ENCODE measurements around the gene PPA1. TPM values are rescaled to one million over a fixed set of nuclear protein-coding genes. Genes with fewer than 3 reads are reported as not detected.

PPA1 gene
- polyA plus RNA-seq, 1 donor from 2014 or later, result 402 TPM

DNA sequence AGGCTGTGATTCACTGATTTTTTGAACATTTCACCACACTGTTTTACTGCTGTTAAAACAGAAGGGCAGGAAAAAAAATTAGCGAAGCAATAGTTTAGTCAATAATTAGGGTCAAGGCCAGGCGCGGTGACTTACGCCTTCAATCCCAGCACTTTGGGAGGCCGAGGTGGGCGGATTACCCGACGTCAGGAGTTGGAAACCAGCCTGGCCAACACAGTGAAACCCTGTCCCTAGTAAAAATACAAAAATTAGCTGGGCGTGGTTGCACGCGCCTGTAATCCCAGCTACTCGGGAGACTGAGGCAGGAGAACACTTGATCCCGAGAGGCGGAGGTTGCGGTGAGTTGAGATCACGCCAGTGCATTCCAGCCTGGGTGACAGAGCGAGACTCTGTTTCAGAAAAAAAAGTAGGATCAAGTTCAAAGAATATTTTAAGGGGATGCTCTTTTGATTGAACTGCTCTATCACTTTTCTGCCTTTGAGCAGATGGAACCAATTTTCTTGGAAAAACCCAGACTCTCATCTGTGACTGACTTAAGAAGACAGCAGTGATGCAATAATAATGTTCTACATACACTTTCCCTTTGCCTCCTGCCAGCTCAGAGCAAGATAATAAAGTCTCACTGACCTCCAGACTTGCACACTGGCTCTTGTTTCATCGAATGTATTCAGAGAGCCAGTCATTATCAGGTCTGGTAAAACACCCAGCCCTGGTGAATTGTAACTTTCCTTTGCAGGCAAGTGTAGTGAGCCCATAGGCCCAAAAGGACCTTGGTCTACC lies 1.6 kb upstream of the PPA1 start:
- Histone ChIP-seq H3F3A (ENCODE audit: insufficient read depth, low read length, poor library complexity, severe bottlenecking) (no peaks in the 10 kb centered on the region), H3K36me3 (ENCODE audit: insufficient read depth, low read length) (no peaks in the 10 kb centered on the region), H3K4me3 (ENCODE audit: low read length) (no peak overlapping the region), H3K27ac (ENCODE audit: low read length) (no peak overlapping the region), H4K20me1 (ENCODE audit: insufficient read depth) (no peaks in the 10 kb centered on the region), H3K9ac (ENCODE audit: low read length) (no peak overlapping the region), H3K27me3 (ENCODE audit: insufficient read depth, low read depth, low read length) (no peaks in the 10 kb centered on the region), H3K4me2 (ENCODE audit: low read length) (no peak overlapping the region), H3K79me2 (replicated peaks; ENCODE audit: insufficient read depth, low read length) (peaks cover 25% of the 10 kb centered on the region), H3K9me3 (ENCODE audit: low read length) (no peaks in the 10 kb centered on the region), H3K9me2 (ENCODE audit: insufficient read depth, low read length) (no peaks in the 10 kb centered on the region), H2AFZ (ENCODE audit: low read depth, low read length) (no peak overlapping the region)
- no peak for TF ChIP-seq EZH2 (IDR thresholded peaks at IDR 0.05; ENCODE audit: borderline replicate concordance, insufficient read depth, low read length, poor library complexity, severe bottlenecking)
- TF ChIP-seq TAF1 (IDR thresholded peaks at IDR 0.05; ENCODE audit: low read depth), result no peak
- TF ChIP-seq REST (IDR thresholded peaks at IDR 0.05; ENCODE audit: borderline replicate concordance), result no peak
- TF ChIP-seq EP300 (conservative IDR thresholded peaks at IDR 0.05; ENCODE audit: poor library complexity, severe bottlenecking), result no peak
- TF ChIP-seq POLR2AphosphoS5 (IDR thresholded peaks at IDR 0.05), result no peak
- no peak for TF ChIP-seq SMC3 (conservative IDR thresholded peaks at IDR 0.05; ENCODE audit: poor library complexity)
- no peak for TF ChIP-seq MXI1 (conservative IDR thresholded peaks at IDR 0.05; ENCODE audit: poor library complexity, severe bottlenecking)
- TF ChIP-seq CTCF (IDR thresholded peaks at IDR 0.05; ENCODE audit: poor library complexity, severe bottlenecking), result no peak
- no peak for TF ChIP-seq RAD21 (conservative IDR thresholded peaks at IDR 0.05)

- no peaks in the 10 kb centered on the region for H4K20me1 ChIP-seq (ENCODE audit: insufficient read depth)
- no peaks in the 10 kb centered on the region for H3K9me3 ChIP-seq (ENCODE audit: low read length)
- H3F3A ChIP-seq (ENCODE audit: insufficient read depth, low read length, poor library complexity, severe bottlenecking), result no peaks in the 10 kb centered on the region
- peak overlapping the region; percentile 91 for H3K9ac ChIP-seq (ENCODE audit: low read length)
- peak overlapping the region; percentile 97 for H3K4me3 ChIP-seq (ENCODE audit: low read length)
- H3K36me3 ChIP-seq (ENCODE audit: insufficient read depth, low read length), result peaks cover 2% of the 10 kb centered on the region
- peak overlapping the region; percentile 36 for H2AFZ ChIP-seq (ENCODE audit: low read depth, low read length)
- no peaks in the 10 kb centered on the region for H3K9me2 ChIP-seq (ENCODE audit: insufficient read depth, low read length)
- no peaks in the 10 kb centered on the region for H3K27me3 ChIP-seq (ENCODE audit: insufficient read depth, low read depth, low read length)
- peaks cover 25% of the 10 kb centered on the region for H3K79me2 ChIP-seq (replicated peaks; ENCODE audit: insufficient read depth, low read length)
- H3K27ac ChIP-seq (ENCODE audit: low read length), result peak overlapping the region; percentile 67
- TF ChIP-seq SMC3 (conservative IDR thresholded peaks at IDR 0.05; ENCODE audit: poor library complexity), result no peak
- no peak for TF ChIP-seq POLR2AphosphoS5 (IDR thresholded peaks at IDR 0.05)
- H3K4me2 ChIP-seq (ENCODE audit: low read length), result peak overlapping the region; percentile 68
These were observed 691 bp upstream of the PPA1 start for GRCh38 chr10:70233939-70234300.

Data from neural cell (in vitro differentiated cells).